Stomach (tissue), 4 donors: ENCODE measurements around the gene ZNF622.

Source experiments
- CTCF ChIP-seq, 7 experiments: fragments of 450-650 bp in 4 of 7; fragments of 200-600 bp in 3 of 7; sonication (generic) in 3 of 7; IDR thresholded peaks; one replicate each; pipeline ENCODE4 v1.5.1; 2016 to 2019; ENCODE audit warnings: antibody characterized with exemption in 7 of 7, control low read depth in 2 of 7, mild to moderate bottlenecking in 1 of 7
- EP300 ChIP-seq: sonication (generic); formaldehyde crosslinking; IDR thresholded peaks from one replicate; pipeline ENCODE4 v1.6.1; 2017; ENCODE audit warnings: antibody characterized with exemption
- POLR2A ChIP-seq, 4 donors: fragments of 450-650 bp; IDR thresholded peaks; one replicate each; pipeline ENCODE4 v1.6.1; 2016; ENCODE audit warnings: antibody characterized with exemption in 4 of 4, control low read depth in 2 of 4, mild to moderate bottlenecking in 1 of 4, moderate library complexity in 1 of 4
- POLR2AphosphoS5 ChIP-seq, 3 donors: sonication (generic); formaldehyde crosslinking; IDR thresholded peaks; one replicate each; pipeline ENCODE4 v1.6.1; 2016; ENCODE audit warnings: antibody characterized with exemption in 3 of 3

DNA sequence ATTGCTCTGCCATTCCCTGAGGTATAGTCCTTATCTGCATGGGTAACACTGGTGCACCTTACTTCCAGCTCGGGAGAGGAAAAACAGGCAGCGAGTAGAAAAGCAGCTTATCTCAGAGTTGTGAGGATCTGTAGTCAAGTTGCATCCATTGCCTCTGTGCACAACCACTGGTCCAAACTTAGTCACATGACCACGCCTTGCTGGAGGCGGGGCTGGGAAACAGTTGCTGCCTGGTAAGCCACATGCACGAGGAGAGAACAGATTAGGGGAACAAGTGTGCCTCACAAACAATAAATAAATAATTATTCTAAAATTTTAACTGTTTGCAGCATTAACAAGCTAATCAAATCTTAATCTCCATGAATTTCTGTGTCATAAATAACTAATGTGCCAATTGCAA, 18.6 kb downstream of the ZNF622 start:
- TF ChIP-seq POLR2A (IDR thresholded peaks at IDR 0.05), result no peak
- no peak for TF ChIP-seq EP300
- TF ChIP-seq CTCF (IDR thresholded peaks at IDR 0.05), result no peak
- TF ChIP-seq POLR2AphosphoS5 (IDR thresholded peaks at IDR 0.05), result no peak
